Trophoblast cell (in vitro differentiated cells and primary cell): ENCODE results near the gene BIRC6.
A peak's percentile ranks its signal among the peaks of the same experiment; 100 is the strongest.

Experiments used
- DNase-seq, 2 donors: peaks; one replicate each; pipeline ENCODE4 v3.0.0-alpha.2; 2016
- H2AFZ ChIP-seq: 2 replicates; pipeline ENCODE4 v1.6.1; 2013; ENCODE audit warnings: low read length, moderate library complexity, mild to moderate bottlenecking; ENCODE audit not compliant: insufficient read depth, poor library complexity
- H2AK5ac ChIP-seq: 2 replicates; pipeline ENCODE4 v1.6.1; 2013; ENCODE audit warnings: mild to moderate bottlenecking, low read length
- H2BK120ac ChIP-seq: 2 replicates; pipeline ENCODE4 v1.6.1; 2013; ENCODE audit warnings: low read length, mild to moderate bottlenecking, moderate library complexity; ENCODE audit not compliant: insufficient read depth, poor library complexity
- H2BK12ac ChIP-seq: 2 replicates; pipeline ENCODE4 v1.6.1; 2013; ENCODE audit warnings: mild to moderate bottlenecking, low read length, moderate library complexity
- H2BK5ac ChIP-seq: 2 replicates; pipeline ENCODE4 v1.6.1; 2013; ENCODE audit warnings: low read length, low read depth, moderate library complexity, mild to moderate bottlenecking; ENCODE audit not compliant: poor library complexity
- H3K14ac ChIP-seq: 2 replicates; pipeline ENCODE4 v1.6.1; 2013; ENCODE audit warnings: mild to moderate bottlenecking, low read length
- H3K18ac ChIP-seq: 2 replicates; pipeline ENCODE4 v1.6.1; 2013; ENCODE audit warnings: mild to moderate bottlenecking, low read length
- H3K23ac ChIP-seq: 2 replicates; pipeline ENCODE4 v1.6.1; 2013; ENCODE audit warnings: low read length
- H3K27ac ChIP-seq: 2 replicates; pipeline ENCODE4 v1.5.1; 2013; ENCODE audit warnings: low read depth, mild to moderate bottlenecking, inconsistent platforms, low read length, moderate library complexity
- H3K27me3 ChIP-seq: 2 replicates; pipeline ENCODE4 v1.6.1; 2013; ENCODE audit warnings: inconsistent platforms, mild to moderate bottlenecking, low read length, moderate library complexity; ENCODE audit not compliant: insufficient read depth
- H3K36me3 ChIP-seq, 2 experiments: 1 replicate in 1 of 2; 2 replicates in 1 of 2; pipeline ENCODE4 v1.6.1; 2013; ENCODE audit warnings: low read length in 2 of 2, mild to moderate bottlenecking in 2 of 2, moderate library complexity in 1 of 2; ENCODE audit not compliant: insufficient read depth in 2 of 2, control insufficient read depth in 1 of 2
- H3K4ac ChIP-seq: 2 replicates; pipeline ENCODE4 v1.6.1; 2013; ENCODE audit warnings: low read depth, mild to moderate bottlenecking, low read length, moderate library complexity
- H3K4me1 ChIP-seq, 2 experiments: 1 replicate in 1 of 2; 2 replicates in 1 of 2; pipeline ENCODE4 v1.6.1; 2013; ENCODE audit warnings: low read length in 2 of 2, mild to moderate bottlenecking in 2 of 2, moderate library complexity in 1 of 2; ENCODE audit not compliant: insufficient read depth in 2 of 2, control insufficient read depth in 1 of 2
- H3K4me2 ChIP-seq: 2 replicates; pipeline ENCODE4 v1.6.1; 2013; ENCODE audit warnings: inconsistent platforms, mild to moderate bottlenecking, low read length, moderate library complexity
- H3K4me3 ChIP-seq: 2 replicates; pipeline ENCODE4 v1.5.1; 2013; ENCODE audit warnings: mild to moderate bottlenecking, low read depth, low read length, inconsistent platforms
- H3K79me1 ChIP-seq: one replicate; pipeline ENCODE4 v1.6.1; 2013; ENCODE audit warnings: low read length
- H3K79me2 ChIP-seq: 2 replicates; pipeline ENCODE4 v1.6.1; 2013; ENCODE audit warnings: low read length, mild to moderate bottlenecking; ENCODE audit not compliant: control insufficient read depth, insufficient read depth, poor library complexity
- H3K9ac ChIP-seq: 2 replicates; pipeline ENCODE4 v1.6.1; 2013; ENCODE audit warnings: mild to moderate bottlenecking, low read length
- H3K9me3 ChIP-seq: 2 replicates; pipeline ENCODE4 v1.6.1; 2013; ENCODE audit warnings: low read depth, mild to moderate bottlenecking, control low read depth, inconsistent platforms, low read length; ENCODE audit not compliant: insufficient read depth
- H4K12ac ChIP-seq: 2 replicates; pipeline ENCODE4 v1.6.1; 2013; ENCODE audit warnings: low read depth, mild to moderate bottlenecking, low read length, moderate library complexity
- H4K8ac ChIP-seq: 2 replicates; pipeline ENCODE4 v1.6.1; 2013; ENCODE audit warnings: low read depth, mild to moderate bottlenecking, low read length, moderate library complexity
- H4K91ac ChIP-seq: one replicate; pipeline ENCODE4 v1.6.1; 2013; ENCODE audit warnings: low read depth, mild to moderate bottlenecking, low read length, moderate library complexity
- WGBS: extraction: QIAGEN DNeasy Blood & Tissue Kit; methylation state at CpG from one replicate; pipeline ENCODE4 v1.1.7; 2013; ENCODE audit warnings: missing lambda C conversion rate; ENCODE audit not compliant: insufficient read length, insufficient coverage; ENCODE audit errors: extremely low coverage; 5-methylcytosine and 5-hydroxymethylcytosine counted together

Gene BIRC6

GRCh38 chr2:32472605-32473004 is 115.8 kb downstream of the BIRC6 start:
- Histone ChIP-seq H2BK120ac (no peak overlapping the region), H3K4ac (no peak overlapping the region), H3K4me1 (no peaks in the 10 kb centered on the region), H4K8ac (no peak overlapping the region), H3K9ac (no peak overlapping the region), H3K4me3 (no peak overlapping the region), H3K79me1 (no peaks in the 10 kb centered on the region), H3K27me3 (no peaks in the 10 kb centered on the region), H3K18ac (no peak overlapping the region), H4K91ac (no peak overlapping the region), H3K23ac (no peak overlapping the region), H3K36me3 (peaks cover 7 to 15% of the 10 kb centered on the region in 2 experiments), H2AK5ac (no peak overlapping the region), H2BK5ac (no peak overlapping the region), H2AFZ (no peak overlapping the region), H3K4me2 (no peak overlapping the region), H3K14ac (no peak overlapping the region), H3K27ac (no peak overlapping the region), H3K79me2 (no peaks in the 10 kb centered on the region), H2BK12ac (no peak overlapping the region), H3K9me3 (no peaks in the 10 kb centered on the region), H4K12ac (no peak overlapping the region)
- no CpG with 5 or more reads among the region's 3 CpGs for WGBS
- no peak for DNase-seq

GRCh38 chr2:32474381-32474780 is 117.6 kb downstream of the BIRC6 start:
- WGBS, result no CpG with 5 or more reads among the region's 3 CpGs
- H3K27me3 ChIP-seq, result no peaks in the 10 kb centered on the region
- H3K14ac ChIP-seq, result no peak overlapping the region
- H2BK5ac ChIP-seq, result no peak overlapping the region
- no peaks in the 10 kb centered on the region for H3K79me1 ChIP-seq
- no peak overlapping the region for H3K23ac ChIP-seq
- H3K4me3 ChIP-seq, result no peak overlapping the region
- H3K4me2 ChIP-seq, result no peak overlapping the region
- no peak for DNase-seq
- no peak overlapping the region for H4K12ac ChIP-seq
- H3K27ac ChIP-seq, result no peak overlapping the region
- H3K18ac ChIP-seq, result no peak overlapping the region
- no peak overlapping the region for H3K4ac ChIP-seq
- H3K4me1 ChIP-seq, result no peaks in the 10 kb centered on the region
- no peak overlapping the region for H2AFZ ChIP-seq
- no peak overlapping the region for H2AK5ac ChIP-seq
- no peak overlapping the region for H2BK12ac ChIP-seq
- H2BK120ac ChIP-seq, result no peak overlapping the region
- no peak overlapping the region for H4K8ac ChIP-seq
- H4K91ac ChIP-seq, result no peak overlapping the region
- H3K9ac ChIP-seq, result no peak overlapping the region
- H3K36me3 ChIP-seq, result peaks cover 11 to 17% of the 10 kb centered on the region in 2 experiments
- no peaks in the 10 kb centered on the region for H3K9me3 ChIP-seq
- no peaks in the 10 kb centered on the region for H3K79me2 ChIP-seq

GRCh38 chr2:32478889-32479620 is 122.2 kb downstream of the BIRC6 start:
- no peak overlapping the region for H4K91ac ChIP-seq
- H3K36me3 ChIP-seq, result peaks cover 20 to 23% of the 10 kb centered on the region in 2 experiments
- no peak overlapping the region for H3K9ac ChIP-seq
- H4K12ac ChIP-seq, result no peak overlapping the region
- H3K27ac ChIP-seq, result no peak overlapping the region
- H3K27me3 ChIP-seq, result no peaks in the 10 kb centered on the region
- peak in 1 of 2 donors; percentile 33 for DNase-seq
- no peak overlapping the region for H3K23ac ChIP-seq
- no peak overlapping the region for H3K4me3 ChIP-seq
- 100% methylated on average over 1 of the region's 8 CpGs for WGBS
- H3K18ac ChIP-seq, result no peak overlapping the region
- H2BK120ac ChIP-seq, result no peak overlapping the region
- no peak overlapping the region for H3K4me2 ChIP-seq
- no peaks in the 10 kb centered on the region for H3K79me2 ChIP-seq
- no peak overlapping the region for H2AFZ ChIP-seq
- H3K4me1 ChIP-seq, result no peaks in the 10 kb centered on the region
- H3K9me3 ChIP-seq, result no peaks in the 10 kb centered on the region
- no peak overlapping the region for H2BK5ac ChIP-seq
- no peak overlapping the region for H4K8ac ChIP-seq
- no peak overlapping the region for H2AK5ac ChIP-seq
- H2BK12ac ChIP-seq, result no peak overlapping the region
- no peak overlapping the region for H3K4ac ChIP-seq
- H3K79me1 ChIP-seq, result no peaks in the 10 kb centered on the region
- no peak overlapping the region for H3K14ac ChIP-seq

GRCh38 chr2:32479993-32480392 is 123.2 kb downstream of the BIRC6 start:
- no peaks in the 10 kb centered on the region for H3K27me3 ChIP-seq
- no peak overlapping the region for H3K14ac ChIP-seq
- H3K4me3 ChIP-seq, result no peak overlapping the region
- H3K4ac ChIP-seq, result no peak overlapping the region
- no peak overlapping the region for H3K9ac ChIP-seq
- H3K9me3 ChIP-seq, result no peaks in the 10 kb centered on the region
- H4K8ac ChIP-seq, result no peak overlapping the region
- WGBS, result no CpG with 5 or more reads among the region's 5 CpGs
- H2BK120ac ChIP-seq, result no peak overlapping the region
- H2BK5ac ChIP-seq, result no peak overlapping the region
- H4K91ac ChIP-seq, result no peak overlapping the region
- peaks cover 22 to 24% of the 10 kb centered on the region in 2 experiments for H3K36me3 ChIP-seq
- H4K12ac ChIP-seq, result no peak overlapping the region
- no peak overlapping the region for H3K23ac ChIP-seq
- no peak overlapping the region for H2AK5ac ChIP-seq
- H2BK12ac ChIP-seq, result no peak overlapping the region
- no peak overlapping the region for H3K4me2 ChIP-seq
- no peaks in the 10 kb centered on the region for H3K79me1 ChIP-seq
- DNase-seq, result no peak
- H3K79me2 ChIP-seq, result no peaks in the 10 kb centered on the region
- no peak overlapping the region for H3K27ac ChIP-seq
- H3K18ac ChIP-seq, result no peak overlapping the region
- no peak overlapping the region for H2AFZ ChIP-seq
- H3K4me1 ChIP-seq, result no peaks in the 10 kb centered on the region
